Sigmoid colon (tissue), 7 donors: ENCODE measurements around the gene ZNF853. TPM values are rescaled to one million over a fixed set of nuclear protein-coding genes. Genes with fewer than 3 reads are reported as not detected.
A peak's percentile ranks its signal among the peaks of the same experiment; 100 is the strongest.
"Not testable (repeated sequence)": the region's sequence is repeated elsewhere in the genome, so short reads cannot be mapped to it uniquely, and the experiment has no call there.

Source experiments
- DNase-seq: peaks from one replicate; pipeline ENCODE4 v3.0.0-alpha.2; 2019
- H3K27ac ChIP-seq, 4 donors: fragments of 200-600 bp; sonication (generic); one replicate each; pipeline ENCODE4 v1.5.1; 2016 to 2019; ENCODE audit warnings: mild to moderate bottlenecking in 1 of 4
- H3K27me3 ChIP-seq, 3 donors: fragments of 200-600 bp; sonication (generic); one replicate each; pipeline ENCODE4 v1.5.1; 2019; ENCODE audit warnings: mild to moderate bottlenecking in 1 of 3
- H3K36me3 ChIP-seq, 4 donors: fragments of 200-600 bp; sonication (generic); one replicate each; pipeline ENCODE4 v1.5.1; 2016 to 2019
- H3K4me1 ChIP-seq, 4 donors: fragments of 200-600 bp; sonication (generic); one replicate each; pipeline ENCODE4 v1.5.1; 2017 to 2019
- H3K4me3 ChIP-seq, 4 donors: fragments of 200-600 bp; sonication (generic); one replicate each; pipeline ENCODE4 v1.5.1; 2017 to 2019; ENCODE audit warnings: mild to moderate bottlenecking in 2 of 4, moderate library complexity in 1 of 4
- H3K9me3 ChIP-seq, 4 donors: fragments of 200-600 bp in 3 of 4; sonication (generic) in 3 of 4; one replicate each; pipeline versions ENCODE4 v1.5.1 to v1.6.1; 2013 to 2019
- CTCF ChIP-seq, 4 experiments: fragments of 450-650 bp in 3 of 4; fragments of 200-600 bp in 1 of 4; IDR thresholded peaks; one replicate each; pipeline ENCODE4 v1.5.1; 2016 to 2019; ENCODE audit warnings: antibody characterized with exemption in 4 of 4, mild to moderate bottlenecking in 3 of 4, moderate library complexity in 2 of 4
- EP300 ChIP-seq, 4 donors: sonication (generic); formaldehyde crosslinking; IDR thresholded peaks; one replicate each; pipeline ENCODE4 v1.6.1; 2017; ENCODE audit warnings: antibody characterized with exemption in 4 of 4
- POLR2A ChIP-seq, 2 donors: fragments of 450-650 bp; IDR thresholded peaks; one replicate each; pipeline ENCODE4 v1.6.1; 2016; ENCODE audit warnings: antibody characterized with exemption in 2 of 2, mild to moderate bottlenecking in 2 of 2, moderate library complexity in 2 of 2
- POLR2AphosphoS5 ChIP-seq, 4 donors: sonication (generic); formaldehyde crosslinking; IDR thresholded peaks; one replicate each; pipeline ENCODE4 v1.6.1; 2017; ENCODE audit warnings: antibody characterized with exemption in 4 of 4
- WGBS, 2 donors: extraction: QIAGEN DNeasy Blood & Tissue Kit; methylation state at CpG; one replicate each; pipeline ENCODE4 v1.1.7; 2013; 5-methylcytosine and 5-hydroxymethylcytosine counted together
- intact Hi-C: fragments of 100-400 bp; cut with DNase I; formaldehyde crosslinking; loops from one replicate; pipeline ENCODE4 v1.15.1; 2023
- polyA plus RNA-seq, 3 donors: library from polyadenylated mRNA; stranded (reverse); fragments of 200-250 nt; gene quantifications; one replicate each; pipeline ENCODE4 v1.2.3, GENCODE V29; 2013
- total RNA-seq, 4 donors: library from RNA; depleted of rRNA; stranded (reverse); fragments of >200 nt; gene quantifications; one replicate each; pipeline ENCODE4 v1.1.0, GENCODE V29; 2016
- donor health status: healthy with polysubstance abuse.
- donor health status: Bipolar disorder and iron deficiency.
- donor health status: healthy.

ZNF853 gene
- total and polyA plus RNA-seq, 7 donors, result 0.69 to 36.0 (median 20.0) TPM

DNA sequence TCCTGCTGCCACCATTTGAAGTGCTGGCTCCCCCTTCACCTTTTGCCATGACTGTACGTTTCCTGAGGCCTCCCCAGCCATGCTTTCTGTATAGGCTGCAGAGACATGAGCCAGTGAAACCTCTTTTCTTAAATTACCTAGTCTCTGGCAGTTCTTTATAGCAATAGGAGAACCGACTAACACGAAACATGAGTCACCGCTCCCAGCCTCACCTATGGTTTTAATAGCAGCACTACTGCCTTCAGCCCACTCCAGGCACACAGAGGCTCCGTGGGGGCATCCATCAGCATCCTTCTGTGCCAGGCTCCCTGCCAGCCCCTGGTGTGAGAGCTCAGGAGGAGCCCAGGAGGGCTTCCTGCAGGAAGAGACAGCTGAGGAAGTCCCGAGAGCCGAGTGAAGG, 16.2 kb downstream of the ZNF853 start:
- no peak for DNase-seq
- no peaks in the 10 kb centered on the region for H3K27me3 ChIP-seq
- intact Hi-C loops, result no loop called here
- peaks cover 0 to 6% (median 5%) of the 10 kb centered on the region in 4 donors for H3K4me1 ChIP-seq
- H3K4me3 ChIP-seq, result no peak overlapping the region
- 79 to 82% methylated on average over 7 of the region's 7 CpGs for WGBS, 2 donors
- no peaks in the 10 kb centered on the region for H3K9me3 ChIP-seq
- H3K36me3 ChIP-seq, result no peaks in the 10 kb centered on the region
- TF ChIP-seq POLR2AphosphoS5 (IDR thresholded peaks at IDR 0.05), result no peak
- no peak overlapping the region for H3K27ac ChIP-seq

- Histone ChIP-seq H3K4me1 (peaks cover 0 to 22% (median 21%) of the 10 kb centered on the region in 4 donors), H3K27ac (no peak overlapping the region), H3K36me3 (no peaks in the 10 kb centered on the region), H3K4me3 (no peak overlapping the region), H3K9me3 (no peaks in the 10 kb centered on the region), H3K27me3 (no peaks in the 10 kb centered on the region)
- 83 to 92% methylated on average over 8 of the region's 8 CpGs for WGBS, 2 donors
- no peak for DNase-seq
- intact Hi-C loops, result no loop called here
- TF ChIP-seq POLR2AphosphoS5 (IDR thresholded peaks at IDR 0.05) (no peak), EP300 (IDR thresholded peaks at IDR 0.05) (no peak), POLR2A (IDR thresholded peaks at IDR 0.05) (no peak), CTCF (IDR thresholded peaks at IDR 0.05) (no peak)
Measured at GRCh38 chr7:6634021-6634420, 18.6 kb downstream of the ZNF853 start.

GRCh38 chr7:6634971-6635370, 19.6 kb downstream of the ZNF853 start:
- H3K9me3 ChIP-seq, H3K27ac ChIP-seq, intact Hi-C loops, DNase-seq, H3K4me3 ChIP-seq, H3K27me3 ChIP-seq, H3K36me3 ChIP-seq: not testable (repeated sequence)
- H3K4me1 ChIP-seq, result peaks cover 0 to 29% (median 26%) of the 10 kb centered on the region in 4 donors
- WGBS, 2 donors, result 78 to 86% methylated on average over 5 of the region's 5 CpGs

DNA sequence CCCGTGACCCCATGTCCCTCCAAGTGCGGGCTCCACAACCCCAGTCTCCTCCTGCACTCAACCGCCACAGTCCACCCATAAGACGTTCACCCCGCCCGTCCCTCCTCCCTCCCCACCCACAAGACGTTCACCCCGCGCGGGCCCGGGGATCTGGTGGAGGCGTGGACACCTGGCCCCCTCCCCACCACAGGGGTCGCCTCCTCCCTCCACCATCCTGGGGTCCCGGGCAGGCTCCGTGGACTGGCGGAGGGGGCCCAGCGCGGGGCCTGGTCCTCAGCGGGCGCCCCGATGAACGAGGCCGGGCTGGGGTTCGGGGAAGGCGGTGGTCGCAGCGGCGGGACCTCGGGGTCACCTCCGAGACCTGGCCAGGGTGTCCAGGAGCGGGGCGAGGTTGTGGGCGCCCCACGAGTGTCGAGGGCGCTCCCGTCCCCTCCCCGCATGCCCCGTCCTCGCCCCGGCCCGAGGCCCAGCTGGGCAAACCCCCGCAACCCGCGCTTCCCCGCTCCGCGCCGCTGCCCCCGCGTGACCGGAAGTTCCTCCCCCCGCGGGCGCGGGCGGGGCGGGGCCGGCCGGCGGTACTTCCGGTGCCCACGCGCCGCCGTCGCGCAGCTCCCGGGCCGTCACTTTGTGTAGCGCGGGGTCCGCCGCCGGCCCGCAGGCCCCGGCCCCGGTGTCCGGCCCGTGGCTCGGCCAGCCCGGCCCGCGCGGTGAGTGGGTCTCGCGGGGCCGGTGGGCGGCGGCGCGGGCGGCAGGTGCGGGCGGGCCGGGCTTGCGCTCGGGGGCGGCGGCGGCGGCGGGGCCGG, 21.5 kb downstream of the ZNF853 start, which contains the start of gene ZNF316:
Gene ZNF316, plus strand, starts transcription at position 578 of the 803 bp plus-strand sequence. CDS start 5,092 bp downstream, outside the sequence.
- Histone ChIP-seq H3K9me3 (no peaks in the 10 kb centered on the region), H3K27ac (peak within 1 kb of the TSS; percentile 81 to 84 (median 83)), H3K4me3 (peak within 1 kb of the TSS; percentile 83 to 98 (median 95)), H3K4me1 (peaks cover 0 to 31% (median 26%) of the 10 kb centered on the region in 4 donors), H3K36me3 (peaks cover 0 to 16% (median 4%) of the 10 kb centered on the region in 4 donors), H3K27me3 (no peaks in the 10 kb centered on the region)
- 1 to 2% methylated on average over 104 of the region's 104 CpGs for WGBS, 2 donors
- intact Hi-C loops, result no loop called here
- peak; percentile 82 for DNase-seq
- TF ChIP-seq EP300 (IDR thresholded peaks at IDR 0.05) (no peak), CTCF (IDR thresholded peaks at IDR 0.05) (no peak), POLR2A (IDR thresholded peaks at IDR 0.05) (no peak), POLR2AphosphoS5 (IDR thresholded peaks at IDR 0.05) (peak in 2 of 4 donors; percentile 71 to 80)

GRCh38 chr7:6637544-6638229, 22.3 kb downstream of the ZNF853 start:
- no peak for TF ChIP-seq POLR2A (IDR thresholded peaks at IDR 0.05)
- TF ChIP-seq EP300 (IDR thresholded peaks at IDR 0.05), result no peak
- TF ChIP-seq POLR2AphosphoS5 (IDR thresholded peaks at IDR 0.05), result no peak
- no peak for TF ChIP-seq CTCF (IDR thresholded peaks at IDR 0.05)
- intact Hi-C loops, result no loop called here
- peaks cover 0 to 31% (median 26%) of the 10 kb centered on the region in 4 donors for H3K4me1 ChIP-seq
- peaks cover 0 to 24% (median 8%) of the 10 kb centered on the region in 4 donors for H3K36me3 ChIP-seq
- no peaks in the 10 kb centered on the region for H3K27me3 ChIP-seq
- 1% methylated on average over 60 of the region's 60 CpGs for WGBS, 2 donors
- H3K9me3 ChIP-seq, result no peaks in the 10 kb centered on the region
- no peak for DNase-seq
- peak overlapping the region; percentile 54 to 84 (median 72) for H3K27ac ChIP-seq
- H3K4me3 ChIP-seq, result peak overlapping the region; percentile 63 to 97 (median 88)
